ENCODE measurements around the gene MOV10L1.
"Not testable (repeated sequence)": the region's sequence is repeated elsewhere in the genome, so short reads cannot be mapped to it uniquely, and the experiment has no call there.

The MOV10L1 gene

GRCh38 chr22:50165436-50166123 lies 75.8 kb downstream of the MOV10L1 start:
- no peak for DNase-seq

GRCh38 chr22:50167689-50168489 lies 78.1 kb downstream of the MOV10L1 start:
- DNase-seq, result no peak

- DNase-seq, result not testable (repeated sequence)
These were observed 78.8 kb downstream of the MOV10L1 start for GRCh38 chr22:50168490-50169180.

- no peak for DNase-seq
These were observed 79.5 kb downstream of the MOV10L1 start for GRCh38 chr22:50169181-50169759.

- no peak for DNase-seq
These were observed 80.1 kb downstream of the MOV10L1 start for GRCh38 chr22:50169774-50170341.

- no peak for DNase-seq
These were observed 80.9 kb downstream of the MOV10L1 start, which contains the start of gene PANX2 for GRCh38 chr22:50170453-50171318. PANX2 (plus strand) TSS chr22:50170731; CDS start chr22:50170731, 0 bp downstream.

GRCh38 chr22:50171319-50171964 lies 81.6 kb downstream of the MOV10L1 start:
- no peak for DNase-seq

- no peak for DNase-seq
These were observed 82.2 kb downstream of the MOV10L1 start for GRCh38 chr22:50171965-50172421.

GRCh38 chr22:50173311-50173982 lies 83.6 kb downstream of the MOV10L1 start:
- no peak for DNase-seq

GRCh38 chr22:50173983-50174355 lies 84.2 kb downstream of the MOV10L1 start:
- DNase-seq, result no peak

- DNase-seq, result no peak
These were observed 84.8 kb downstream of the MOV10L1 start for GRCh38 chr22:50174382-50175190.

GRCh38 chr22:50175191-50175461 lies 85.3 kb downstream of the MOV10L1 start:
- DNase-seq, result no peak

GRCh38 chr22:50175921-50176849 lies 86.4 kb downstream of the MOV10L1 start:
- DNase-seq, result no peak

GRCh38 chr22:50176850-50177536 lies 87.2 kb downstream of the MOV10L1 start:
- no peak for DNase-seq

GRCh38 chr22:50177537-50178470 lies 88.0 kb downstream of the MOV10L1 start:
- no peak for DNase-seq

GRCh38 chr22:50178471-50178864 lies 88.7 kb downstream of the MOV10L1 start:
- DNase-seq, result no peak

All from kidney glomerular epithelial cell (primary cell).